ENCODE measurements around the gene R3HDM4.

The R3HDM4 gene

GRCh38 chr19:920051-920864, 7.2 kb upstream of the R3HDM4 start:
- no peaks in the 10 kb centered on the region for H3K36me3 ChIP-seq (ENCODE audit: low read length)
- H3K9ac ChIP-seq (ENCODE audit: low read length), result no peak overlapping the region
- no peak overlapping the region for H3K27ac ChIP-seq (ENCODE audit: low read depth, low read length)
- peak overlapping the region; percentile 36 for H3K4me2 ChIP-seq (ENCODE audit: low read depth, low read length, poor library complexity, severe bottlenecking)
- H3K9me3 ChIP-seq (ENCODE audit: insufficient read depth, low read length), result no peaks in the 10 kb centered on the region
- H3K79me2 ChIP-seq (ENCODE audit: insufficient read depth, low read length), result no peaks in the 10 kb centered on the region
- no peaks in the 10 kb centered on the region for H3K9me2 ChIP-seq (replicated peaks; ENCODE audit: insufficient read depth, low read length)
- no peaks in the 10 kb centered on the region for H3K27me3 ChIP-seq (ENCODE audit: low read length)
- H3K4me3 ChIP-seq (ENCODE audit: insufficient read depth, low read length, poor library complexity, severe bottlenecking), result no peak overlapping the region
- TF ChIP-seq CTCF (IDR thresholded peaks at IDR 0.05; ENCODE audit: insufficient read depth, low read length, poor library complexity, severe bottlenecking) (no peak), EZH2phosphoT487 (conservative IDR thresholded peaks at IDR 0.05; ENCODE audit: low read length) (no peak; the same call in 1 of the 2 replicates)
- H4K20me1 ChIP-seq (ENCODE audit: low read depth, low read length), result no peaks in the 10 kb centered on the region
- H2AFZ ChIP-seq (ENCODE audit: low read depth, low read length, severe bottlenecking), result no peak overlapping the region
- H3F3A ChIP-seq (ENCODE audit: insufficient read depth), result peaks cover 4% of the 10 kb centered on the region; the same call in 1 of the 2 replicates

GRCh38 chr19:919199-920050, 6.4 kb upstream of the R3HDM4 start:
- Histone ChIP-seq H3F3A (ENCODE audit: insufficient read depth) (peaks cover 4% of the 10 kb centered on the region; the same call in 1 of the 2 replicates), H2AFZ (ENCODE audit: low read depth, low read length, severe bottlenecking) (no peak overlapping the region), H3K79me2 (ENCODE audit: insufficient read depth, low read length) (no peaks in the 10 kb centered on the region), H3K4me3 (ENCODE audit: insufficient read depth, low read length, poor library complexity, severe bottlenecking) (no peak overlapping the region), H3K9ac (ENCODE audit: low read length) (no peak overlapping the region), H3K4me2 (ENCODE audit: low read depth, low read length, poor library complexity, severe bottlenecking) (peak overlapping the region; percentile 36), H3K27me3 (ENCODE audit: low read length) (no peaks in the 10 kb centered on the region), H3K9me2 (replicated peaks; ENCODE audit: insufficient read depth, low read length) (no peaks in the 10 kb centered on the region), H3K36me3 (ENCODE audit: low read length) (no peaks in the 10 kb centered on the region), H4K20me1 (ENCODE audit: low read depth, low read length) (no peaks in the 10 kb centered on the region), H3K27ac (ENCODE audit: low read depth, low read length) (no peak overlapping the region), H3K9me3 (ENCODE audit: insufficient read depth, low read length) (no peaks in the 10 kb centered on the region)
- TF ChIP-seq CTCF (IDR thresholded peaks at IDR 0.05; ENCODE audit: insufficient read depth, low read length, poor library complexity, severe bottlenecking) (no peak), EZH2phosphoT487 (conservative IDR thresholded peaks at IDR 0.05; ENCODE audit: low read length) (peak; percentile 93; the same call in 1 of the 2 replicates)

- TF ChIP-seq CTCF (IDR thresholded peaks at IDR 0.05; ENCODE audit: insufficient read depth, low read length, poor library complexity, severe bottlenecking) (no peak), EZH2phosphoT487 (conservative IDR thresholded peaks at IDR 0.05; ENCODE audit: low read length) (no peak)
- no peak overlapping the region for H3K9ac ChIP-seq (ENCODE audit: low read length)
- H3F3A ChIP-seq (ENCODE audit: insufficient read depth), result peaks cover 4% of the 10 kb centered on the region; the same call in 1 of the 2 replicates
- H3K79me2 ChIP-seq (ENCODE audit: insufficient read depth, low read length), result no peaks in the 10 kb centered on the region
- no peaks in the 10 kb centered on the region for H3K9me2 ChIP-seq (replicated peaks; ENCODE audit: insufficient read depth, low read length)
- no peak overlapping the region for H3K27ac ChIP-seq (ENCODE audit: low read depth, low read length)
- no peaks in the 10 kb centered on the region for H3K27me3 ChIP-seq (ENCODE audit: low read length)
- H3K4me3 ChIP-seq (ENCODE audit: insufficient read depth, low read length, poor library complexity, severe bottlenecking), result no peak overlapping the region
- H2AFZ ChIP-seq (ENCODE audit: low read depth, low read length, severe bottlenecking), result no peak overlapping the region
- no peaks in the 10 kb centered on the region for H3K9me3 ChIP-seq (ENCODE audit: insufficient read depth, low read length)
- H4K20me1 ChIP-seq (ENCODE audit: low read depth, low read length), result no peaks in the 10 kb centered on the region
- no peaks in the 10 kb centered on the region for H3K36me3 ChIP-seq (ENCODE audit: low read length)
- no peak overlapping the region for H3K4me2 ChIP-seq (ENCODE audit: low read depth, low read length, poor library complexity, severe bottlenecking)
These were observed 5.6 kb upstream of the R3HDM4 start for GRCh38 chr19:918481-919198.
